GM18519 (cell line): ENCODE data around the gene ZNF574.

Source experiments
- ATAC-seq: cut with Tn5 transposase; IDR thresholded peaks from one replicate; pipeline ENCODE4 v1.9.1; 2021; ENCODE audit warnings: mild to moderate bottlenecking, moderate library complexity; ENCODE audit not compliant: unreplicated experiment, low FRiP score

ZNF574 gene

DNA sequence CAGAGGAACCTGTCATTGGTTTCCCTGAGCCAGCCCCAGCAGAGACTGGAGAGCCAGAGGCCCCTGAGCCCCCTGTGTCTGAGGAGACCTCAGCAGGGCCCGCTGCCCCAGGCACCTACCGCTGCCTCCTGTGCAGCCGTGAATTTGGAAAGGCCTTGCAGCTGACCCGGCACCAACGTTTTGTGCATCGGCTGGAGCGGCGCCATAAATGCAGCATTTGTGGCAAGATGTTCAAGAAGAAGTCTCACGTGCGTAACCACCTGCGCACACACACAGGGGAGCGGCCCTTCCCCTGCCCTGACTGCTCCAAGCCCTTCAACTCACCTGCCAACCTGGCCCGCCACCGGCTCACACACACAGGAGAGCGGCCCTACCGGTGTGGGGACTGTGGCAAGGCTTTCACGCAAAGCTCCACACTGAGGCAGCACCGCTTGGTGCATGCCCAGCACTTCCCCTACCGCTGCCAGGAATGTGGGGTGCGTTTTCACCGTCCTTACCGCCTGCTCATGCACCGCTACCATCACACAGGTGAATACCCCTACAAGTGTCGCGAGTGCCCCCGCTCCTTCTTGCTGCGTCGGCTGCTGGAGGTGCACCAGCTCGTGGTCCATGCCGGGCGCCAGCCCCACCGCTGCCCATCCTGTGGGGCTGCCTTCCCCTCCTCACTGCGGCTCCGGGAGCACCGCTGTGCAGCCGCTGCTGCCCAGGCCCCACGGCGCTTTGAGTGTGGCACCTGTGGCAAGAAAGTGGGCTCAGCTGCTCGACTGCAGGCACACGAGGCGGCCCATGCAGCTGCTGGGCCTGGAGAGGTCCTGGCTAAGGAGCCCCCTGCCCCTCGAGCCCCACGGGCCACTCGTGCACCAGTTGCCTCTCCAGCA is 4.2 kb downstream of the ZNF574 start:
- no peak for ATAC-seq

- no peak for ATAC-seq
These were observed 4.9 kb downstream of the ZNF574 start for GRCh38 chr19:42080764-42081375.

- no peak for ATAC-seq
These were observed 5.7 kb downstream of the ZNF574 start for GRCh38 chr19:42081584-42082203.

- no peak for ATAC-seq
These were observed 7.6 kb downstream of the ZNF574 start for GRCh38 chr19:42083537-42083936.

GRCh38 chr19:42086188-42086736 is 10.3 kb downstream of the ZNF574 start:
- ATAC-seq = no peak

GRCh38 chr19:42086770-42087550 is 11.0 kb downstream of the ZNF574 start:
- no peak for ATAC-seq

DNA sequence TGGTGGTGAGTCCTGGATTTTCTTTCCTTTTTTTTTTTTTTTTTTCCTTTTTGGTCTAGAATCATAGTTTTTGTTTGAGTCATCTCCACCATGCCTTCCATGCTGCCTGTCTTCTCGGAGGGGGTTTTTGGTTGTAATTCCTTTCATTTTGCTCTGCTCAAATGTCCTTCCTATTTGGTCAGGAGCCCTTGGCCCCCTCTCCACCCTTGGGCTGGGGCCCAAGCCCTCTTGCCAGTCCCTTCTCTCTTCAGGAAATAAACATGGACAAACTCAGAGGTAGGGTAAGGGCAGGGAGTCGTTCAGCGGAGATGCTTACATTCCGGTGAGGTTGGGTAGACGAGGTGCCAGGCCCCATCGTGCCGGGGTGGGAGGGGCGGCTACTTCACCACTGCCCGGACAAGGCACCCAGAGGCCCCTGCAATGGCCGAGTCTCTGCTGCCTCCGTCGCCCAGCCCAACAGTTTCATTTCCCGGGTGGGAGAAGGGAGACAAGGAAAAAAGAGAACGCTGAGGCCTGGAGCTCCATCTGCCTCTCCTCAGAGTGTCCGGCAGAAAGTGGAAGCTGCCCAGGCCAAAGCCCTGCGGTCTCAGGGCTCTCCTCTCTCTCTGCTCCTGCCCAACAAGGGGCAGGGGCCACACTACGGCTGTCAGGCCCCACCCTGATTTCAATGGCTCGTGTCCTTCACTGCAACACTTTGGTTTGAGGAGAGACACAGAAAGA is 12.7 kb downstream of the ZNF574 start:
- ATAC-seq = no peak

- no peak for ATAC-seq
These were observed 13.3 kb downstream of the ZNF574 start for GRCh38 chr19:42089191-42089750.

GRCh38 chr19:42089772-42090171 is 13.8 kb downstream of the ZNF574 start:
- ATAC-seq = no peak

- no peak for ATAC-seq
These were observed 14.7 kb downstream of the ZNF574 start for GRCh38 chr19:42090672-42091071.

- ATAC-seq = no peak
These were observed 15.3 kb downstream of the ZNF574 start for GRCh38 chr19:42091300-42091699.

DNA sequence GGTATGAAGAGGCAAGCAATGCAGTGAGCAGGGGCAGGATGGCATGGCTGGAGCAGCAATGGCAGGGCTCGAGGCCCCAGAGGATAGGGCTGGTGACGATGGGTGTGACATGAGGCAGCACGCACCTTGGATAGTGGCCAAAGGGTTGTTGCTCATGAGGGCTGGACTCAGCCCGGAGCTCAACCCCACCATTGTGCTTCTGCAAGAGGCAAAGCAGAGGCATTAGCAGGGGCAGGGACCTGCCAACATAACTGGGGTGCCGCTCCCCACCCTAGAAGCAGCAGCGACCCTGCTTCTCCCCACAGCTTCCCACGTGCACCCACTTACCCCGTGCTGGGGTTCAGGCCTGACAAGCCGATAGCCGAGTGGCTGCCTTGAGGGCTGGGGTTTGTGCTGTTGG is 15.8 kb downstream of the ZNF574 start:
- no peak for ATAC-seq

GRCh38 chr19:42092350-42092749 is 16.4 kb downstream of the ZNF574 start:
- ATAC-seq = no peak

- no peak for ATAC-seq
These were observed 17.5 kb downstream of the ZNF574 start for GRCh38 chr19:42093505-42093904.

DNA sequence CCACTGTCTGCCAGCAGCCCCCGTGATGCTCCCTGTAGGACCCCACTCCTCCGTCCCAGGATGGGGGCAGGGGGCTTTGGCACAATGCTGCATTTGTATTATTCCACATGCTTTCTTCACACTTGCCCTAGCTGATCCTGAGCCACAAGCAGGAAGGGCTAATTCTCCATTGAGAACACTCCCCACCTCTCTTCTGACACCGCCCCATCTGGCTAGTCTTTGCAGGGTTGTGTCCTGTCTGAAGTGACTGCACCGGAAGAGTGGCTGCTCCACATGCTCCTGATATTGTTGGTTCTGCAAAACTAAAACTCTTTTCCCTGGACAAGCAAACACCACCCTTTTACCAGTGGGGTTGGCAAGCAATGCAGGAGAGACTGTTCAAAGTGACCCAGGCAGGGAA is 18.0 kb downstream of the ZNF574 start:
- no peak for ATAC-seq

GRCh38 chr19:42095142-42095813 is 19.3 kb downstream of the ZNF574 start:
- no peak for ATAC-seq

GRCh38 chr19:42095814-42096230 is 19.9 kb downstream of the ZNF574 start:
- no peak for ATAC-seq

DNA sequence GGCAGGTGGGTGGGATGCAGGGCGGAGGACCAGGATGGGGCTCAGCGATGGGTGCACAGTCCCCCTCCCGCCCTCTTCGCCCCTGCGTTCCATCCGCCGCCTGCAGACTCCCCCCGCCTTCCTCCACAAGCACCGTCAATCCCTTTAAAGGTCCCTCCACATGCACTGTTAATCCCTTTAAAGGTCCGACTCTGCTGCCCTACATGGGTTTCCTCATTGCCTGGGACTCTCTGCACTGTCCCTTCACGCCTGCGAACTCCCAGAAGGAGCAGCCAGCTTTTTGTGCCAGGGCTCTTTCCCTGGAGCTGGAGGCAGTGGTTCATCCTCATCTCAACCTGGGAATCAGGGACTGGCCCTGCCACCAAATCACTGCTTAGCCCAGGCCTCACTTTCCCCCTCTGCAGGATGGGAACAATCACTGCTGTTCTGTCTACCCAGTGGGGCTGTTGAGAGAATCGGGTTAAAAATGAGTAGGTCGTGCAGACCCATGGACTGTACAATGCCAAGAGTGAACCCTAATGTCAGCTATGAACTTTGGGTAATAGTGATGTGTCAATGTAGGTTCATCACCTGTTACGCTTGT is 20.4 kb downstream of the ZNF574 start:
- ATAC-seq = no peak

DNA sequence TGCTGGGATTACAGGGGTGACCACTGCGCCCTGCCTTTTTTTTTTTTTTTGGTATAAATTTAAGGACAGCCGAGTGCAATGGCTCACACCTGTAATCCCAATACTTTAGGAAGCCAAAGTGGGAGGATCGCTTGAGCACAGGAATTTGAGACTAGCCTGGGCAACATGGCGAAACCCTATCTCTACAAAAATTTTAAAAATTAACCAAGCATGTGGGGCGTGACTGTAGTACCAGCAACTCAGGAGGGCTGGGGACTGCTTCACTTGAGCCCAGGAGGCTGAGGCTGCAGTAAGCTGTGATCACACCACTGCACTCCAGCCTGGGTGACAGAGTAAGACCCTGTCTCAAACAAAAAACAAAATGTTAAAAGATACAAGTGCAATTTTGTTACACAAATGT is 21.5 kb downstream of the ZNF574 start:
- ATAC-seq = no peak
